ENCODE results near the gene GATA5.

GATA5 gene

DNA sequence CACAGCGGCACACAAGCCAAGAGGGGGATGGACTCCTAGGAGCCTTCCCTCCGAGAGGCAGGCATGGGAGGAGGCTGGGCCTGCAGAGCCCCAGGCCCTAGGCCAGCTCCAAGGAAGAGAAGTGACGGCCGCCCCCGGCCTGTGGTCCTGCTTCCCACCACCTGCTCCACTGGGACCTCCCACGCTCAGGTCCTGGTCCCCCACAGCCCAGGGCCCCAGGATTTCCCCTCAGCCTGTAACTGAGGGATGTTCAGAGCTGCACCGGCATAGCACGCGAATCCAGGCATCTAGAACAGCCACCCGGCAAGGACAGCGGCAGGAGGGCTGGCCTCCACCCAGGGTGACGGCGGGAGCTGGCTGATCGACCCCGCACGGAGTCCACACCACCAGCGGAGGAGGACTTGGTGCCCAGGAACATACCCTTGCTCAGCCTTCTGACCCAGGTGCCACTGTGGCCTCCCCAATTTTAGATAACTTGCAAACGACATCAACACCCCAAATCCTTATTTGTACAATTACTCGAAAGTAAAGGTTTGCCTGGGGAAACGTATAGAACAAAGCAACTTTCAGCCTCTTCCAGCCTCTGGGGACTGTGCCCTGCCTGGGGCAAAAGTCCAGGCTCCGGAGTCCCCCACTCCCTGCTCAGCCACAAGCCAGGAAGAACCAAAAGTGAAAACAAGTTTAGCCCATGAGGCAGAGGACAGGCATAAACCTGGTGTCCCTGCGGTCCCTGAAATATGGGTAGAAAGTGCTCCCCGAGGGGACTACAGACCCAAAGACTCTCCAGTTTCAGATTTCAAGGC lies 3.5 kb downstream of the GATA5 start:
- H3K36me3 ChIP-seq (ENCODE audit: low read length) = no peaks in the 10 kb centered on the region
- no peaks in the 10 kb centered on the region for H3F3A ChIP-seq (ENCODE audit: insufficient read depth)
- H3K27ac ChIP-seq (ENCODE audit: low read depth, low read length) = no peak overlapping the region
- TF ChIP-seq EZH2phosphoT487 (conservative IDR thresholded peaks at IDR 0.05; ENCODE audit: low read length) = no peak
- TF ChIP-seq, protein P1, sequence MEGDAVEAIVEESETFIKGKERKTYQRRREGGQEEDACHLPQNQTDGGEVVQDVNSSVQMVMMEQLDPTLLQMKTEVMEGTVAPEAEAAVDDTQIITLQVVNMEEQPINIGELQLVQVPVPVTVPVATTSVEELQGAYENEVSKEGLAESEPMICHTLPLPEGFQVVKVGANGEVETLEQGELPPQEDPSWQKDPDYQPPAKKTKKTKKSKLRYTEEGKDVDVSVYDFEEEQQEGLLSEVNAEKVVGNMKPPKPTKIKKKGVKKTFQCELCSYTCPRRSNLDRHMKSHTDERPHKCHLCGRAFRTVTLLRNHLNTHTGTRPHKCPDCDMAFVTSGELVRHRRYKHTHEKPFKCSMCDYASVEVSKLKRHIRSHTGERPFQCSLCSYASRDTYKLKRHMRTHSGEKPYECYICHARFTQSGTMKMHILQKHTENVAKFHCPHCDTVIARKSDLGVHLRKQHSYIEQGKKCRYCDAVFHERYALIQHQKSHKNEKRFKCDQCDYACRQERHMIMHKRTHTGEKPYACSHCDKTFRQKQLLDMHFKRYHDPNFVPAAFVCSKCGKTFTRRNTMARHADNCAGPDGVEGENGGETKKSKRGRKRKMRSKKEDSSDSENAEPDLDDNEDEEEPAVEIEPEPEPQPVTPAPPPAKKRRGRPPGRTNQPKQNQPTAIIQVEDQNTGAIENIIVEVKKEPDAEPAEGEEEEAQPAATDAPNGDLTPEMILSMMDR (IDR thresholded peaks at IDR 0.05; ENCODE audit: insufficient read depth, low read length, poor library complexity, severe bottlenecking) = no peak
- no peak overlapping the region for H3K9ac ChIP-seq (ENCODE audit: low read length)
- H4K20me1 ChIP-seq (ENCODE audit: low read depth, low read length) = no peaks in the 10 kb centered on the region
- no peak overlapping the region for H3K4me3 ChIP-seq (ENCODE audit: insufficient read depth, low read length, poor library complexity, severe bottlenecking)
- H3K79me2 ChIP-seq (ENCODE audit: insufficient read depth, low read length) = no peaks in the 10 kb centered on the region
- no peaks in the 10 kb centered on the region for H3K27me3 ChIP-seq (ENCODE audit: low read length)
- no peak overlapping the region for H2AFZ ChIP-seq (ENCODE audit: low read depth, low read length, severe bottlenecking)
- H3K9me2 ChIP-seq (replicated peaks; ENCODE audit: insufficient read depth, low read length) = no peaks in the 10 kb centered on the region
- H3K9me3 ChIP-seq (ENCODE audit: insufficient read depth, low read length) = no peaks in the 10 kb centered on the region
- no peak overlapping the region for H3K4me2 ChIP-seq (ENCODE audit: low read depth, low read length, poor library complexity, severe bottlenecking)

- no peak overlapping the region for H3K4me3 ChIP-seq (ENCODE audit: insufficient read depth, low read length, poor library complexity, severe bottlenecking)
- H3K9me2 ChIP-seq (replicated peaks; ENCODE audit: insufficient read depth, low read length) = no peaks in the 10 kb centered on the region
- H4K20me1 ChIP-seq (ENCODE audit: low read depth, low read length) = no peaks in the 10 kb centered on the region
- no peaks in the 10 kb centered on the region for H3K27me3 ChIP-seq (ENCODE audit: low read length)
- no peak overlapping the region for H3K9ac ChIP-seq (ENCODE audit: low read length)
- no peaks in the 10 kb centered on the region for H3K79me2 ChIP-seq (ENCODE audit: insufficient read depth, low read length)
- no peak overlapping the region for H3K4me2 ChIP-seq (ENCODE audit: low read depth, low read length, poor library complexity, severe bottlenecking)
- H3K9me3 ChIP-seq (ENCODE audit: insufficient read depth, low read length) = no peaks in the 10 kb centered on the region
- H2AFZ ChIP-seq (ENCODE audit: low read depth, low read length, severe bottlenecking) = no peak overlapping the region
- TF ChIP-seq EZH2phosphoT487 (conservative IDR thresholded peaks at IDR 0.05; ENCODE audit: low read length) = no peak
- TF ChIP-seq, protein P1 (IDR thresholded peaks at IDR 0.05; ENCODE audit: insufficient read depth, low read length, poor library complexity, severe bottlenecking) = no peak
- H3K36me3 ChIP-seq (ENCODE audit: low read length) = no peaks in the 10 kb centered on the region
- H3F3A ChIP-seq (ENCODE audit: insufficient read depth) = no peaks in the 10 kb centered on the region
- H3K27ac ChIP-seq (ENCODE audit: low read depth, low read length) = no peak overlapping the region
Measured at GRCh38 chr20:62470459-62470858, 5.3 kb downstream of the GATA5 start.

DNA sequence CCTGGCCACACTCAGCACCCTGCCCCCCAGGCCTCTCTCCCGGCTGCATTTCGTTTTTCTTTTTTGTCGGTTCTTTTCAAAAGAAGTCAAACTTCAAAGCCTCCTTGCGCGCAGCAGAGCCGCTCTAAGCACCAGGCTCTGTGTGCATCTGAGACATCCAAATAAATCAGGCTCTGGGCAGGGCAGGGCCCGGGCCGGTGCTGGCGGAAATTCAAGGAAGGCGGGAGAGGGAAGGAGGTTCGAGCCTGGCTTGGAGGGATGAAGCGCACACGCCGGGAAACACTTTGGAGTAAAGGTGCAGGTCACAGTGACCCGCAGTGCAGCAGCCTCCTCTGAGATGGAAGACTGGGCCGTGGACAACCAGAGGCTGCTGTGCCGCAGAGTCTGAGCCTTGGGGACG lies 5.8 kb downstream of the GATA5 start:
- TF ChIP-seq EZH2phosphoT487 (conservative IDR thresholded peaks at IDR 0.05; ENCODE audit: low read length) = no peak
- TF ChIP-seq, protein P1 (IDR thresholded peaks at IDR 0.05; ENCODE audit: insufficient read depth, low read length, poor library complexity, severe bottlenecking) = no peak
- Histone ChIP-seq H3K27me3 (ENCODE audit: low read length) (no peaks in the 10 kb centered on the region), H3K79me2 (ENCODE audit: insufficient read depth, low read length) (no peaks in the 10 kb centered on the region), H3K4me2 (ENCODE audit: low read depth, low read length, poor library complexity, severe bottlenecking) (no peak overlapping the region), H3K9ac (ENCODE audit: low read length) (no peak overlapping the region), H3K27ac (ENCODE audit: low read depth, low read length) (no peak overlapping the region), H3K4me3 (ENCODE audit: insufficient read depth, low read length, poor library complexity, severe bottlenecking) (no peak overlapping the region), H2AFZ (ENCODE audit: low read depth, low read length, severe bottlenecking) (no peak overlapping the region), H3K9me2 (replicated peaks; ENCODE audit: insufficient read depth, low read length) (no peaks in the 10 kb centered on the region), H3K9me3 (ENCODE audit: insufficient read depth, low read length) (no peaks in the 10 kb centered on the region), H3K36me3 (ENCODE audit: low read length) (no peaks in the 10 kb centered on the region), H3F3A (ENCODE audit: insufficient read depth) (no peaks in the 10 kb centered on the region), H4K20me1 (ENCODE audit: low read depth, low read length) (no peaks in the 10 kb centered on the region)

Data from SU-DHL-6 (cell line).